Thoracic aorta (tissue), 2 donors: Measurements from ENCODE around the gene CNN1. TPM values are rescaled to one million over a fixed set of nuclear protein-coding genes. Genes with fewer than 3 reads are reported as not detected.
A peak's percentile ranks its signal among the peaks of the same experiment; 100 is the strongest.

Experiments used
- ATAC-seq: fragments of 150-250 bp; one replicate; pipeline ENCODE4 v1.8.0; 2017; ENCODE audit warnings: low read depth; ENCODE audit not compliant: insufficient number of reproducible peaks, low FRiP score
- DNase-seq: peaks from one replicate; pipeline ENCODE4 v3.0.0-alpha.2; 2020; ENCODE audit warnings: low spot score
- H3K27ac ChIP-seq, 2 donors: fragments of 200-600 bp; sonication (generic); 1 replicate in 1 of 2; 2 replicates in 1 of 2; pipeline ENCODE4 v1.5.1; 2016; ENCODE audit warnings: mild to moderate bottlenecking in 2 of 2, moderate library complexity in 2 of 2
- H3K27me3 ChIP-seq: fragments of 200-600 bp; sonication (generic); replicated peaks from 2 replicates; pipeline ENCODE4 v1.6.0; 2016; ENCODE audit warnings: mild to moderate bottlenecking; ENCODE audit not compliant: insufficient read depth
- H3K36me3 ChIP-seq: fragments of 200-600 bp; sonication (generic); one replicate; pipeline ENCODE4 v1.5.1; 2016
- H3K4me1 ChIP-seq, 2 donors: fragments of 200-600 bp; sonication (generic); 1 replicate in 1 of 2; 2 replicates in 1 of 2; pipeline versions ENCODE4 v1.5.1 to v1.6.0; 2016; ENCODE audit warnings: low read depth in 2 of 2, mild to moderate bottlenecking in 1 of 2; ENCODE audit not compliant: control insufficient read depth in 1 of 2
- H3K4me3 ChIP-seq: fragments of 200-600 bp; sonication (generic); 2 replicates; pipeline ENCODE4 v1.5.1; 2016; ENCODE audit warnings: mild to moderate bottlenecking
- H3K9me3 ChIP-seq: fragments of 200-600 bp; sonication (generic); 2 replicates; pipeline ENCODE4 v1.5.1; 2016
- total RNA-seq, 2 donors: library from RNA; depleted of rRNA; stranded (reverse); fragments of >200 nt; gene quantifications; one replicate each; pipeline versions ENCODE4 v1.1.0 to v1.2.3, GENCODE V29; 2016
- TF ChIP-seq, protein P1 (sequence below): fragments of 200-600 bp; sonication (generic); IDR thresholded peaks from one replicate; pipeline ENCODE4 v1.5.1; 2019; ENCODE audit warnings: antibody characterized with exemption

The CNN1 gene
- total RNA-seq, 2 donors from 2014 or later, result 703 to 1,224 TPM

DNA sequence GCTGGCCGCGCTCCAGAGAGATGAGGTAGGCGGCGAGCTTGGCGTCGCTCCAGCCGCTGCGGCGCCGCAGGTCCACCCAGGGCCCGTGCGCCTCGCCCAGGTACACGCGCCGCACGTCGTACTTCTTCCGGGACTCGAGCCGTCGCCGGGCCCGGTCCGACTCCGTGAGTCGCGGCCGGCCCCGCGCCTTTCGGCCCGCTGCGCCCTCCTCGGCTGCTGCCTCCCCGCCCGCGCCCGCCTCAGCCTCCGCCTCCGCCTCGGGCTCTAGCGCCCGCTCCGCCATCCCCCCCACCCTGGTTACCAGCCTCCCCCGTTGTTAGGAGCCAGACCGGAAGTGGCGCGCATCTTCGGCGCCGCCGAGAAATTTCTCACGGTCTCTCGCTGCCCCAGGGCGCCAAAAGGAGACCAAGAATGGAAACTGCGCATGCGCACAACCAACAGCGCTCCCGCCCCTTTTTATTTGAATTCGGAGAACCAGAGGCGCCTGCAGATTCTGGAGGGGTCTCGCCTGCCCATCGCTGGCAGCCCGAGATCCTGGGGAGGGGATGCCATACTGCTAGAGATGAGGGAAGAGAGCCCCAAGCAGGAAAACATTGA lies 33.0 kb upstream of the CNN1 start, which contains the start of gene ZNF653:
Gene ZNF653 (minus strand): TSS at position 336 of the 597 bp plus-strand sequence. CDS start 53 bp downstream, at position 283.
- H3K27ac ChIP-seq, result peak within 1 kb of the TSS; percentile 90 to 98
- peaks cover 0 to 14% of the 10 kb centered on the region in 2 donors for H3K4me1 ChIP-seq
- H3K9me3 ChIP-seq, result no peaks in the 10 kb centered on the region
- TF ChIP-seq, protein P1, sequence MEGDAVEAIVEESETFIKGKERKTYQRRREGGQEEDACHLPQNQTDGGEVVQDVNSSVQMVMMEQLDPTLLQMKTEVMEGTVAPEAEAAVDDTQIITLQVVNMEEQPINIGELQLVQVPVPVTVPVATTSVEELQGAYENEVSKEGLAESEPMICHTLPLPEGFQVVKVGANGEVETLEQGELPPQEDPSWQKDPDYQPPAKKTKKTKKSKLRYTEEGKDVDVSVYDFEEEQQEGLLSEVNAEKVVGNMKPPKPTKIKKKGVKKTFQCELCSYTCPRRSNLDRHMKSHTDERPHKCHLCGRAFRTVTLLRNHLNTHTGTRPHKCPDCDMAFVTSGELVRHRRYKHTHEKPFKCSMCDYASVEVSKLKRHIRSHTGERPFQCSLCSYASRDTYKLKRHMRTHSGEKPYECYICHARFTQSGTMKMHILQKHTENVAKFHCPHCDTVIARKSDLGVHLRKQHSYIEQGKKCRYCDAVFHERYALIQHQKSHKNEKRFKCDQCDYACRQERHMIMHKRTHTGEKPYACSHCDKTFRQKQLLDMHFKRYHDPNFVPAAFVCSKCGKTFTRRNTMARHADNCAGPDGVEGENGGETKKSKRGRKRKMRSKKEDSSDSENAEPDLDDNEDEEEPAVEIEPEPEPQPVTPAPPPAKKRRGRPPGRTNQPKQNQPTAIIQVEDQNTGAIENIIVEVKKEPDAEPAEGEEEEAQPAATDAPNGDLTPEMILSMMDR, result no peak
- H3K36me3 ChIP-seq, result no peaks in the 10 kb centered on the region
- DNase-seq, result peak; percentile 60
- H3K4me3 ChIP-seq, result peak within 1 kb of the TSS; percentile 96
- peak; percentile 84 for ATAC-seq
- H3K27me3 ChIP-seq, result no peaks in the 10 kb centered on the region

- ATAC-seq (peak; percentile 3), DNase-seq (no peak)
- H3K4me3 ChIP-seq, result peak overlapping the region; percentile 96
- H3K27me3 ChIP-seq, result no peaks in the 10 kb centered on the region
- no peaks in the 10 kb centered on the region for H3K9me3 ChIP-seq
- H3K4me1 ChIP-seq, result peaks cover 0 to 14% of the 10 kb centered on the region in 2 donors
- H3K27ac ChIP-seq, result peak overlapping the region; percentile 3 to 98
- H3K36me3 ChIP-seq, result peaks cover 2% of the 10 kb centered on the region
- TF ChIP-seq, protein P1, result no peak
Observed at GRCh38 chr19:11506101-11506555, 32.5 kb upstream of the CNN1 start.

- ATAC-seq (no peak), DNase-seq (no peak)
- H3K27me3 ChIP-seq, result no peaks in the 10 kb centered on the region
- TF ChIP-seq, protein P1, result no peak
- H3K9me3 ChIP-seq, result no peaks in the 10 kb centered on the region
- no peak overlapping the region for H3K4me3 ChIP-seq
- peaks cover 8% of the 10 kb centered on the region for H3K36me3 ChIP-seq
- peaks cover 0 to 14% of the 10 kb centered on the region in 2 donors for H3K4me1 ChIP-seq
- H3K27ac ChIP-seq, result no peak overlapping the region
Observed at GRCh38 chr19:11506967-11507366, 31.7 kb upstream of the CNN1 start.

DNA sequence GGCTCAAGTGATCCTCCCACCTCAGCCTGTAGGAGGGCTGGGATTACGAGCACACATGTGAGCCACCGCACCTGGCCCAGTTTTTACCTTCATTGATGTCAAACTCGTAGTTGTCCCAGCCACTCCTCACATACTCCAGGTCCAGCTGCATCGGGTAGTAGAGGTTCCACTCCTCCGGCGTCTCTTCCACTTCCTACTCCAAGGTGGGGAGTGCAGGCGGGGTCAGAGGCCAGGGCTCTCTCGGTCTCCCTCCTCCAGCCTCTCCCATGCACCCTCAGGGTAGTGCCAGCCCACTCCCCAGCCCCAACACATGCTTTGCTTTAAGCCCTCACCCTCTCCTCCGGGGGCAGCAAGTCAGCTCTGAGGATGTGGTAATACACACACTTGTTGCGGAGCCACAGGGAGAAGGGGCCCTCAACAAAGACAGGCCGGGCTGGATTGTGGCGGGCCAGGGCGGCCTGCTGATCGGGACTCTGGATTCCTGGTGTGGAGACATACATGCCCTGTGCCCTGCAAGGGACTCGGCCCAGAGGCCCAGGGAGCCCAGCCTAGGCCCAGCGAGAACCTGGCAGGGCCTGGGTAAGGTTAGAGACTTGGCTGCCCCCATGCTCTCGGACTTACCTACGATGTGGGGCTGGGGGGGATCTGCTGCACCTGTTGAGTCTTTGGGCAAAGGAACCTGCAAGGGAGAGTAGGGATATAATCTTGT lies 31.1 kb upstream of the CNN1 start:
- ATAC-seq (no peak), DNase-seq (no peak)
- H3K9me3 ChIP-seq, result no peaks in the 10 kb centered on the region
- TF ChIP-seq, protein P1, result no peak
- H3K27me3 ChIP-seq, result no peaks in the 10 kb centered on the region
- H3K27ac ChIP-seq, result no peak overlapping the region
- H3K4me1 ChIP-seq, result peaks cover 0 to 14% of the 10 kb centered on the region in 2 donors
- peaks cover 8% of the 10 kb centered on the region for H3K36me3 ChIP-seq
- no peak overlapping the region for H3K4me3 ChIP-seq

GRCh38 chr19:11510444-11510843 lies 28.2 kb upstream of the CNN1 start:
- peaks cover 0 to 6% of the 10 kb centered on the region in 2 donors for H3K4me1 ChIP-seq
- no peak for ATAC-seq
- no peaks in the 10 kb centered on the region for H3K27me3 ChIP-seq
- no peak overlapping the region for H3K4me3 ChIP-seq
- H3K9me3 ChIP-seq, result no peaks in the 10 kb centered on the region
- DNase-seq, result no peak
- TF ChIP-seq, protein P1, result no peak
- peaks cover 15% of the 10 kb centered on the region for H3K36me3 ChIP-seq
- no peak overlapping the region for H3K27ac ChIP-seq
